CD8-positive, alpha-beta memory T cell (primary cell): Measurements from ENCODE around the gene RASSF5. TPM values are rescaled to one million over a fixed set of nuclear protein-coding genes. Genes with fewer than 3 reads are reported as not detected.

Experiments used
- CTCF ChIA-PET: fragments of 350-600 bp; sonication (Branson Sonifier 250); formaldehyde crosslinking; loops from one replicate; lab custom pipeline; 2021; ENCODE audit warnings: antibody characterized with exemption; lab: Charles Lee
- POLR2A ChIA-PET: fragments of 350-600 bp; sonication (Branson Sonifier 250); formaldehyde crosslinking; loops from one replicate; lab custom pipeline; 2021; ENCODE audit warnings: antibody characterized with exemption; lab: Charles Lee
- DNase-seq, 5 donors: peaks; one replicate each; pipeline versions ENCODE4 v3.0.0 to v3.0.0-alpha.2; 2020 to 2022; ENCODE audit warnings: mixed read lengths in 1 of 5
- H3K27ac ChIP-seq: one replicate; pipeline ENCODE4 v1.7.0; 2013; ENCODE audit warnings: low read depth, mild to moderate bottlenecking, low read length, moderate library complexity
- H3K27me3 ChIP-seq: 2 replicates; pipeline ENCODE4 v1.7.0; 2013; ENCODE audit warnings: low read length, mild to moderate bottlenecking; ENCODE audit not compliant: insufficient read depth, poor library complexity, severe bottlenecking
- H3K36me3 ChIP-seq: 2 replicates; pipeline ENCODE4 v1.7.0; 2013; ENCODE audit warnings: mild to moderate bottlenecking, low read length, moderate library complexity; ENCODE audit not compliant: insufficient read depth
- H3K4me1 ChIP-seq: 2 replicates; pipeline ENCODE4 v1.7.0; 2013; ENCODE audit warnings: mild to moderate bottlenecking, low read length, moderate library complexity; ENCODE audit not compliant: insufficient read depth
- H3K4me3 ChIP-seq: 2 replicates; pipeline ENCODE4 v1.7.0; 2013; ENCODE audit warnings: mild to moderate bottlenecking, low read length
- H3K9me3 ChIP-seq: 2 replicates; pipeline ENCODE4 v1.7.0; 2013; ENCODE audit warnings: mild to moderate bottlenecking, low read length
- H3K27ac Mint-ChIP-seq, 8 donors: one replicate each; pipeline ENCODE4 v1.8.0; 2020 to 2021; ENCODE audit warnings: mixed read lengths in 8 of 8, mild to moderate bottlenecking in 6 of 8, inconsistent platforms in 3 of 8, moderate library complexity in 3 of 8
- H3K27me3 Mint-ChIP-seq, 2 donors: one replicate each; pipeline ENCODE4 v1.8.0; 2020 to 2021; ENCODE audit warnings: mixed read lengths in 2 of 2, mild to moderate bottlenecking in 1 of 2, moderate library complexity in 1 of 2
- H3K36me3 Mint-ChIP-seq, 3 donors: one replicate each; pipeline ENCODE4 v1.8.0; 2020 to 2021; ENCODE audit warnings: mixed read lengths in 3 of 3, inconsistent platforms in 1 of 3, mild to moderate bottlenecking in 1 of 3
- H3K4me1 Mint-ChIP-seq, 3 donors: one replicate each; pipeline ENCODE4 v1.8.0; 2020 to 2021; ENCODE audit warnings: mixed read lengths in 3 of 3, inconsistent platforms in 1 of 3, mild to moderate bottlenecking in 1 of 3
- H3K4me3 Mint-ChIP-seq, 7 donors: one replicate each; pipeline ENCODE4 v1.8.0; 2020 to 2021; ENCODE audit warnings: mixed read lengths in 7 of 7, mild to moderate bottlenecking in 6 of 7, moderate library complexity in 4 of 7, inconsistent platforms in 2 of 7
- H3K9me3 Mint-ChIP-seq, 5 donors: one replicate each; pipeline ENCODE4 v1.8.0; 2020 to 2022; ENCODE audit warnings: mixed read lengths in 5 of 5, mild to moderate bottlenecking in 3 of 5, moderate library complexity in 2 of 5, inconsistent platforms in 1 of 5
- polyA plus RNA-seq: library from polyadenylated mRNA; unstranded; fragments of 300-500 nt; fragmentation: Illumina TruSeq; gene quantifications from one replicate; pipeline ENCODE4 v1.2.3, GENCODE V29; 2021
- total RNA-seq, 2 experiments: library from RNA; stranded (reverse); gene quantifications; one replicate each; pipeline ENCODE4 v1.2.3, GENCODE V29; 2021

RASSF5 gene
- total and polyA plus RNA-seq, 3 experiments from 2014 or later: 163 to 329 (median 165) TPM

GRCh38 chr1:206575165-206575893, 68.0 kb downstream of the RASSF5 start:
- no peaks in the 10 kb centered on the region for H3K9me3 Mint-ChIP-seq
- H3K4me1 Mint-ChIP-seq: peaks cover 95 to 100% (median 99%) of the 10 kb centered on the region in 3 donors
- POLR2A ChIA-PET: interaction anchor here (0.6 to 2.4 kb wide), 8 partner anchors 9 to 30 kb away, joined by 3 to 11 read pairs (median 5); no protein-coding TSS in a partner anchor
- no peaks in the 10 kb centered on the region for H3K9me3 ChIP-seq
- H3K27me3 Mint-ChIP-seq: no peaks in the 10 kb centered on the region
- peak overlapping the region; percentile 68 to 90 (median 84) for H3K4me3 Mint-ChIP-seq
- peak in 4 of 5 donors; percentile 43 to 83 (median 69) for DNase-seq
- peak overlapping the region; percentile 96 to 100 (median 98) for H3K27ac Mint-ChIP-seq
- CTCF ChIA-PET: interaction anchor here (1.1 to 19.1 kb wide), 10 partner anchors 9 to 113 kb away, joined by 3 to 503 read pairs (median 4); partner anchors contain the start of genes DYRK3 and EIF2D
- H3K27me3 ChIP-seq: no peaks in the 10 kb centered on the region
- H3K4me1 ChIP-seq: peaks cover 99% of the 10 kb centered on the region
- H3K4me3 ChIP-seq: peak overlapping the region; percentile 73
- peaks cover 16% of the 10 kb centered on the region for H3K36me3 ChIP-seq
- peak overlapping the region; percentile 85 for H3K27ac ChIP-seq
- peaks cover 3 to 73% (median 22%) of the 10 kb centered on the region in 3 donors for H3K36me3 Mint-ChIP-seq

GRCh38 chr1:206575894-206576737, 68.8 kb downstream of the RASSF5 start:
- ChIA-PET POLR2A (interaction anchor here (0.7 to 2.4 kb wide), 7 partner anchors 10 to 24 kb away, joined by 3 to 11 read pairs (median 5); no protein-coding TSS in a partner anchor), CTCF (interaction anchor here (1.1 to 19.1 kb wide), 10 partner anchors 8 to 114 kb away, joined by 3 to 503 read pairs (median 4); partner anchors contain the start of genes DYRK3 and EIF2D)
- peaks cover 96 to 100% (median 99%) of the 10 kb centered on the region in 3 donors for H3K4me1 Mint-ChIP-seq
- peak overlapping the region; percentile 68 to 90 (median 84) for H3K4me3 Mint-ChIP-seq
- peak overlapping the region; percentile 96 to 100 (median 98) for H3K27ac Mint-ChIP-seq
- H3K27ac ChIP-seq: peak overlapping the region; percentile 85
- DNase-seq: no peak
- H3K4me1 ChIP-seq: peaks cover 99% of the 10 kb centered on the region
- H3K4me3 ChIP-seq: peak overlapping the region; percentile 73
- no peaks in the 10 kb centered on the region for H3K9me3 ChIP-seq
- H3K36me3 ChIP-seq: peaks cover 16% of the 10 kb centered on the region
- no peaks in the 10 kb centered on the region for H3K27me3 ChIP-seq
- H3K36me3 Mint-ChIP-seq: peaks cover 3 to 71% (median 24%) of the 10 kb centered on the region in 3 donors
- no peaks in the 10 kb centered on the region for H3K9me3 Mint-ChIP-seq
- H3K27me3 Mint-ChIP-seq: no peaks in the 10 kb centered on the region

GRCh38 chr1:206577626-206578025, 70.3 kb downstream of the RASSF5 start:
- Mint-ChIP-seq H3K4me3 (peak overlapping the region; percentile 71 to 90 (median 80)), H3K27me3 (no peaks in the 10 kb centered on the region), H3K4me1 (peaks cover 96 to 100% (median 99%) of the 10 kb centered on the region in 3 donors), H3K27ac (peak overlapping the region; percentile 92 to 100 (median 98)), H3K9me3 (no peaks in the 10 kb centered on the region), H3K36me3 (peaks cover 3 to 68% (median 20%) of the 10 kb centered on the region in 3 donors)
- Histone ChIP-seq H3K36me3 (peaks cover 24% of the 10 kb centered on the region), H3K27ac (peak overlapping the region; percentile 27), H3K4me3 (no peak overlapping the region), H3K4me1 (peaks cover 99% of the 10 kb centered on the region), H3K9me3 (no peaks in the 10 kb centered on the region), H3K27me3 (no peaks in the 10 kb centered on the region)
- POLR2A ChIA-PET: interaction anchor here (1.2 to 2.3 kb wide), 3 partner anchors 12 to 26 kb away, joined by 4 to 10 read pairs (median 8); no protein-coding TSS in a partner anchor
- CTCF ChIA-PET: interaction anchor here (1.1 to 19.1 kb wide), 6 partner anchors 18 to 115 kb away, joined by 5 to 503 read pairs (median 5); partner anchors contain the start of gene EIF2D
- no peak for DNase-seq

GRCh38 chr1:206578068-206578977, 71.0 kb downstream of the RASSF5 start:
- POLR2A ChIA-PET: interaction anchor here (0.7 to 2.3 kb wide), 4 partner anchors 13 to 26 kb away, joined by 3 to 10 read pairs (median 6); no protein-coding TSS in a partner anchor
- CTCF ChIA-PET: interaction anchor here (1.1 to 19.1 kb wide), 6 partner anchors 19 to 116 kb away, joined by 5 to 503 read pairs (median 5); partner anchors contain the start of gene EIF2D
- Histone ChIP-seq H3K4me1 (peaks cover 99% of the 10 kb centered on the region), H3K9me3 (no peaks in the 10 kb centered on the region), H3K27me3 (no peaks in the 10 kb centered on the region), H3K27ac (peak overlapping the region; percentile 78), H3K4me3 (peak overlapping the region; percentile 1), H3K36me3 (peaks cover 31% of the 10 kb centered on the region)
- no peak for DNase-seq
- peak overlapping the region; percentile 92 to 100 (median 98) for H3K27ac Mint-ChIP-seq
- peak overlapping the region; percentile 71 to 90 (median 84) for H3K4me3 Mint-ChIP-seq
- peaks cover 0 to under 1% of the 10 kb centered on the region in 2 donors for H3K27me3 Mint-ChIP-seq
- H3K9me3 Mint-ChIP-seq: no peaks in the 10 kb centered on the region
- peaks cover 3 to 68% (median 16%) of the 10 kb centered on the region in 3 donors for H3K36me3 Mint-ChIP-seq
- peaks cover 96 to 100% (median 99%) of the 10 kb centered on the region in 3 donors for H3K4me1 Mint-ChIP-seq

GRCh38 chr1:206578978-206579374, 71.6 kb downstream of the RASSF5 start:
- H3K36me3 ChIP-seq: peaks cover 37% of the 10 kb centered on the region
- H3K4me3 ChIP-seq: peak overlapping the region; percentile 1

GRCh38 chr1:206579747-206580437, 72.6 kb downstream of the RASSF5 start:
- Mint-ChIP-seq H3K36me3 (peaks cover 7 to 71% (median 18%) of the 10 kb centered on the region in 3 donors), H3K9me3 (no peaks in the 10 kb centered on the region), H3K27me3 (peaks cover 0 to 1% of the 10 kb centered on the region in 2 donors), H3K4me3 (peak overlapping the region; percentile 71 to 90 (median 84)), H3K4me1 (peaks cover 90 to 93% (median 90%) of the 10 kb centered on the region in 3 donors), H3K27ac (peak overlapping the region; percentile 92 to 100 (median 98))
- no peaks in the 10 kb centered on the region for H3K27me3 ChIP-seq
- peaks cover 40% of the 10 kb centered on the region for H3K36me3 ChIP-seq
- ChIA-PET CTCF (interaction anchor here (0.7 to 19.1 kb wide), 12 partner anchors 10 to 118 kb away, joined by 3 to 503 read pairs (median 4); partner anchors contain the start of gene EIF2D), POLR2A (interaction anchor here (0.7 to 6.4 kb wide), 8 partner anchors 10 to 109 kb away, joined by 3 to 45 read pairs (median 4); partner anchors contain the start of genes DYRK3 and IKBKE)
- no peaks in the 10 kb centered on the region for H3K9me3 ChIP-seq
- peaks cover 91% of the 10 kb centered on the region for H3K4me1 ChIP-seq
- H3K27ac ChIP-seq: peak overlapping the region; percentile 78
- peak; percentile 78 to 93 (median 84) for DNase-seq
- peak overlapping the region; percentile 59 for H3K4me3 ChIP-seq

More at GRCh38 chr1:206578978-206579374, 71.6 kb downstream of the RASSF5 start:
- H3K27me3 ChIP-seq: no peaks in the 10 kb centered on the region
- Mint-ChIP-seq H3K27me3 (peaks cover 0 to 1% of the 10 kb centered on the region in 2 donors), H3K27ac (peak overlapping the region; percentile 92 to 100 (median 98)), H3K4me1 (peaks cover 95 to 99% (median 98%) of the 10 kb centered on the region in 3 donors), H3K36me3 (peaks cover 7 to 68% (median 18%) of the 10 kb centered on the region in 3 donors), H3K4me3 (peak overlapping the region; percentile 71 to 90 (median 84)), H3K9me3 (no peaks in the 10 kb centered on the region)
- POLR2A ChIA-PET: interaction anchor here (1.4 to 6.4 kb wide), 3 partner anchors 13 to 27 kb away, joined by 4 to 45 read pairs (median 8); no protein-coding TSS in a partner anchor
- peak overlapping the region; percentile 78 for H3K27ac ChIP-seq
- peaks cover 99% of the 10 kb centered on the region for H3K4me1 ChIP-seq
- CTCF ChIA-PET: interaction anchor here (1.8 to 19.1 kb wide), 5 partner anchors 19 to 117 kb away, joined by 5 to 503 read pairs (median 5); no protein-coding TSS in a partner anchor
- DNase-seq: no peak
- no peaks in the 10 kb centered on the region for H3K9me3 ChIP-seq
